HEK293 (cell line): Measurements from ENCODE around the gene MEOX2.

Experiments
- CTCF ChIA-PET: fragments of 350-600 bp; formaldehyde crosslinking; extraction: SDS; loops from one replicate; lab custom pipeline; 2021; ENCODE audit warnings: antibody characterized with exemption; lab: Yijun Ruan, JAX
- POLR2A ChIA-PET: fragments of 300-600 bp; formaldehyde crosslinking; extraction: SDS; loops from one replicate; lab custom pipeline; 2020; ENCODE audit warnings: antibody characterized with exemption, inconsistent platforms; lab: Yijun Ruan, JAX
- H3K27ac ChIP-seq: fragments of 200-500 bp; sonication (Bioruptor generic); 2 replicates; pipeline ENCODE4 v1.5.1; 2014; ENCODE audit warnings: low read depth, low read length, control low read depth, inconsistent platforms; ENCODE audit errors: extremely low read depth
- H3K36me3 ChIP-seq, 2 experiments: fragments of 200-500 bp in 1 of 2; sonication (Bioruptor generic) in 1 of 2; 1 replicate in 1 of 2; 2 replicates in 1 of 2; pipeline ENCODE4 v1.5.1; 2014 to 2017; ENCODE audit warnings: inconsistent platforms in 2 of 2, low read length in 2 of 2; ENCODE audit not compliant: control insufficient read depth in 2 of 2, insufficient read depth in 1 of 2
- H3K4me1 ChIP-seq: fragments of 200-500 bp; sonication (Bioruptor generic); 2 replicates; pipeline ENCODE4 v1.5.1; 2014; ENCODE audit warnings: mild to moderate bottlenecking, low read length, inconsistent platforms; ENCODE audit not compliant: control insufficient read depth, insufficient read depth
- H3K4me3 ChIP-seq: 2 replicates; pipeline ENCODE4 v1.5.1; 2011; ENCODE audit warnings: low read depth, mild to moderate bottlenecking, control low read depth, low read length, moderate library complexity
- H3K9me3 ChIP-seq: fragments of 200-500 bp; sonication (Bioruptor generic); 2 replicates; pipeline ENCODE4 v1.5.1; 2014; ENCODE audit warnings: low read depth, low read length, inconsistent platforms; ENCODE audit not compliant: control insufficient read depth, insufficient read depth
- EGR2 ChIP-seq: fragments of 450-650 bp; formaldehyde crosslinking; IDR thresholded peaks from 2 replicates; pipeline ENCODE4 v1.5.1; 2016; ENCODE audit warnings: low read depth, missing biosample characterization, missing genetic modification characterization
- KLF16 ChIP-seq: fragments of 450-650 bp; formaldehyde crosslinking; IDR thresholded peaks from 2 replicates; pipeline ENCODE4 v1.5.1; 2017; ENCODE audit warnings: missing biosample characterization, missing genetic modification characterization
- SETDB1 ChIP-seq: IDR thresholded peaks from one replicate; pipeline ENCODE4 v1.6.1; 2017; ENCODE audit warnings: mild to moderate bottlenecking, low read length, moderate library complexity, mixed read lengths; ENCODE audit not compliant: insufficient read length
- ZEB2 ChIP-seq: fragments of 450-650 bp; formaldehyde crosslinking; IDR thresholded peaks from 2 replicates; pipeline ENCODE4 v1.5.1; 2016; ENCODE audit warnings: missing biosample characterization, missing genetic modification characterization
- ZFHX2 ChIP-seq: fragments of 450-650 bp; formaldehyde crosslinking; conservative IDR thresholded peaks from 2 replicates; pipeline ENCODE4 v1.5.1; 2016; ENCODE audit warnings: missing biosample characterization, missing genetic modification characterization
- ZIC2 ChIP-seq: fragments of 450-650 bp; formaldehyde crosslinking; IDR thresholded peaks from 2 replicates; pipeline ENCODE4 v1.5.1; 2016; ENCODE audit warnings: missing biosample characterization, missing genetic modification characterization
- ZNF10 ChIP-seq: fragments of 450-650 bp; formaldehyde crosslinking; IDR thresholded peaks from 2 replicates; pipeline ENCODE4 v1.5.1; 2017; ENCODE audit warnings: missing biosample characterization, missing genetic modification characterization
- ZNF2 ChIP-seq: fragments of 450-650 bp; formaldehyde crosslinking; IDR thresholded peaks from 2 replicates; pipeline ENCODE4 v1.5.1; 2016; ENCODE audit warnings: missing biosample characterization, missing genetic modification characterization
- ZNF211 ChIP-seq: fragments of 450-650 bp; formaldehyde crosslinking; IDR thresholded peaks from 2 replicates; pipeline ENCODE4 v1.5.1; 2016; ENCODE audit warnings: low read depth, missing biosample characterization, missing genetic modification characterization
- ZNF239 ChIP-seq: fragments of 450-650 bp; formaldehyde crosslinking; IDR thresholded peaks from 2 replicates; pipeline ENCODE4 v1.5.1; 2016; ENCODE audit warnings: missing biosample characterization, missing genetic modification characterization
- ZNF335 ChIP-seq: fragments of 450-650 bp; formaldehyde crosslinking; conservative IDR thresholded peaks from 2 replicates; pipeline ENCODE4 v1.5.1; 2016; ENCODE audit warnings: missing biosample characterization, missing genetic modification characterization
- ZNF354C ChIP-seq: fragments of 450-650 bp; formaldehyde crosslinking; IDR thresholded peaks from 2 replicates; pipeline ENCODE4 v1.5.1; 2016; ENCODE audit warnings: missing biosample characterization, missing genetic modification characterization, low read depth, borderline replicate concordance
- ZNF416 ChIP-seq: fragments of 450-650 bp; formaldehyde crosslinking; IDR thresholded peaks from 2 replicates; pipeline ENCODE4 v1.5.1; 2016; ENCODE audit warnings: missing biosample characterization, missing genetic modification characterization
- ZNF423 ChIP-seq: fragments of 450-650 bp; formaldehyde crosslinking; IDR thresholded peaks from 2 replicates; pipeline ENCODE4 v1.5.1; 2016; ENCODE audit warnings: missing biosample characterization, missing genetic modification characterization
- ZNF501 ChIP-seq: fragments of 450-650 bp; formaldehyde crosslinking; IDR thresholded peaks from 2 replicates; pipeline ENCODE4 v1.5.1; 2016; ENCODE audit warnings: missing biosample characterization, missing genetic modification characterization
- ZNF555 ChIP-seq: fragments of 450-650 bp; formaldehyde crosslinking; conservative IDR thresholded peaks from 2 replicates; pipeline ENCODE4 v1.5.1; 2017; ENCODE audit warnings: missing biosample characterization, mild to moderate bottlenecking, missing genetic modification characterization, inconsistent platforms
- ZNF560 ChIP-seq: fragments of 450-650 bp; formaldehyde crosslinking; IDR thresholded peaks from 2 replicates; pipeline ENCODE4 v1.5.1; 2017; ENCODE audit warnings: missing biosample characterization, missing genetic modification characterization, borderline replicate concordance
- ZNF561 ChIP-seq: fragments of 450-650 bp; IDR thresholded peaks from 2 replicates; pipeline ENCODE4 v1.5.1; 2018; ENCODE audit warnings: missing biosample characterization, missing genetic modification characterization, borderline replicate concordance
- ZNF626 ChIP-seq: fragments of 450-650 bp; sonication (Bioruptor Pico); formaldehyde crosslinking; IDR thresholded peaks from 2 replicates; pipeline ENCODE4 v1.5.1; 2018; ENCODE audit warnings: missing biosample characterization, missing genetic modification characterization, inconsistent platforms
- ZNF664 ChIP-seq: fragments of 450-650 bp; formaldehyde crosslinking; IDR thresholded peaks from 2 replicates; pipeline ENCODE4 v1.5.1; 2016; ENCODE audit warnings: missing biosample characterization, missing genetic modification characterization
- ZSCAN16 ChIP-seq: fragments of 450-650 bp; formaldehyde crosslinking; IDR thresholded peaks from 2 replicates; pipeline ENCODE4 v1.5.1; 2016; ENCODE audit warnings: missing biosample characterization, missing genetic modification characterization
- TF ChIP-seq, protein P1 (sequence below): sonication (generic); formaldehyde crosslinking; IDR thresholded peaks from 2 replicates; pipeline ENCODE4 v1.8.1; 2022; ENCODE audit warnings: mild to moderate bottlenecking, moderate library complexity, missing genetic modification reagents
- TF ChIP-seq, protein P2 (sequence below): fragments of 450-650 bp; formaldehyde crosslinking; IDR thresholded peaks from 2 replicates; pipeline ENCODE4 v1.5.1; 2016; ENCODE audit warnings: missing biosample characterization, missing genetic modification characterization
- TF ChIP-seq, protein P3 (sequence below): fragments of 450-650 bp; formaldehyde crosslinking; IDR thresholded peaks from 2 replicates; pipeline ENCODE4 v1.5.1; 2016; ENCODE audit warnings: missing biosample characterization, missing genetic modification characterization
- TF ChIP-seq, protein P4 (sequence below): fragments of 450-650 bp; formaldehyde crosslinking; IDR thresholded peaks from 2 replicates; pipeline ENCODE4 v1.5.1; 2017; ENCODE audit warnings: missing biosample characterization, missing genetic modification characterization
- TF ChIP-seq, protein P5 (sequence below): fragments of 450-650 bp; formaldehyde crosslinking; IDR thresholded peaks from 2 replicates; pipeline ENCODE4 v1.5.1; 2017; ENCODE audit warnings: missing biosample characterization, missing genetic modification characterization

Gene MEOX2

DNA sequence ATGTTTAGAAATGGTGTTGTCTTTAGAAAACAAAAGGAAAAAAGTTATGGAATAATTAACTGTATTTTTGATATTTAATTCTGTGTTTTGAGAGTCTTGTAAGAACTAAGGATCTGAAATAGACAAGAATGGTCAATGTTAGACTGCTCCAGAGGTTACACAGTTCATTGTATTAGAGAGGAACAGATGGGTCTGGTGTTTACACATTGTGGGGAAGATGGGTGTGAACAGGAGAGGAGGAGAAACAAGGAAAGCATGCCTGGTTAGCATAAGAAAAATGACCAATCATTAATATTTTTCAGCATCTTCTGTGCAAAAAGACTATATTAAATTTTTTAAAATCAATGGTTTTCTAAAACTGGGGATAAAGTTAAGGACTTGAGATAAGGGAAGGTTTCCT, 11.9 kb downstream of the MEOX2 start:
- Histone ChIP-seq H3K27ac (no peak overlapping the region), H3K9me3 (no peaks in the 10 kb centered on the region), H3K36me3 (no peaks in the 10 kb centered on the region), H3K4me3 (no peak overlapping the region), H3K4me1 (no peaks in the 10 kb centered on the region)
- ChIA-PET POLR2A (no interaction called here), CTCF (interaction anchor here (0.7 kb wide), 1 partner anchor 179 kb away, joined by 3 read pairs; no protein-coding TSS in a partner anchor)
- TF ChIP-seq ZNF239 (tag by site-specific recombination) (no peak), ZNF10 (tag by site-specific recombination) (no peak), ZNF211 (no peak), ZFHX2 (tag by site-specific recombination) (no peak), ZNF561 (tag by site-specific recombination) (no peak), KLF16 (no peak), ZNF416 (tag by site-specific recombination) (no peak), ZSCAN16 (tag by site-specific recombination) (no peak), ZNF626 (tag by site-specific recombination) (no peak), ZNF664 (tag by site-specific recombination) (no peak), ZNF555 (no peak), ZNF423 (no peak)
- TF ChIP-seq, protein P1, sequence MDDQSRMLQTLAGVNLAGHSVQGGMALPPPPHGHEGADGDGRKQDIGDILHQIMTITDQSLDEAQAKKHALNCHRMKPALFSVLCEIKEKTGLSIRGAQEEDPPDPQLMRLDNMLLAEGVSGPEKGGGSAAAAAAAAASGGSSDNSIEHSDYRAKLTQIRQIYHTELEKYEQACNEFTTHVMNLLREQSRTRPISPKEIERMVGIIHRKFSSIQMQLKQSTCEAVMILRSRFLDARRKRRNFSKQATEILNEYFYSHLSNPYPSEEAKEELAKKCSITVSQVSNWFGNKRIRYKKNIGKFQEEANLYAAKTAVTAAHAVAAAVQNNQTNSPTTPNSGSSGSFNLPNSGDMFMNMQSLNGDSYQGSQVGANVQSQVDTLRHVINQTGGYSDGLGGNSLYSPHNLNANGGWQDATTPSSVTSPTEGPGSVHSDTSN (CRISPR knock-in tag), result no peak
- TF ChIP-seq, protein P2, sequence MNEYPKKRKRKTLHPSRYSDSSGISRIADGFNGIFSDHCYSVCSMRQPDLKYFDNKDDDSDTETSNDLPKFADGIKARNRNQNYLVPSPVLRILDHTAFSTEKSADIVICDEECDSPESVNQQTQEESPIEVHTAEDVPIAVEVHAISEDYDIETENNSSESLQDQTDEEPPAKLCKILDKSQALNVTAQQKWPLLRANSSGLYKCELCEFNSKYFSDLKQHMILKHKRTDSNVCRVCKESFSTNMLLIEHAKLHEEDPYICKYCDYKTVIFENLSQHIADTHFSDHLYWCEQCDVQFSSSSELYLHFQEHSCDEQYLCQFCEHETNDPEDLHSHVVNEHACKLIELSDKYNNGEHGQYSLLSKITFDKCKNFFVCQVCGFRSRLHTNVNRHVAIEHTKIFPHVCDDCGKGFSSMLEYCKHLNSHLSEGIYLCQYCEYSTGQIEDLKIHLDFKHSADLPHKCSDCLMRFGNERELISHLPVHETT, result no peak
- TF ChIP-seq, protein P3, sequence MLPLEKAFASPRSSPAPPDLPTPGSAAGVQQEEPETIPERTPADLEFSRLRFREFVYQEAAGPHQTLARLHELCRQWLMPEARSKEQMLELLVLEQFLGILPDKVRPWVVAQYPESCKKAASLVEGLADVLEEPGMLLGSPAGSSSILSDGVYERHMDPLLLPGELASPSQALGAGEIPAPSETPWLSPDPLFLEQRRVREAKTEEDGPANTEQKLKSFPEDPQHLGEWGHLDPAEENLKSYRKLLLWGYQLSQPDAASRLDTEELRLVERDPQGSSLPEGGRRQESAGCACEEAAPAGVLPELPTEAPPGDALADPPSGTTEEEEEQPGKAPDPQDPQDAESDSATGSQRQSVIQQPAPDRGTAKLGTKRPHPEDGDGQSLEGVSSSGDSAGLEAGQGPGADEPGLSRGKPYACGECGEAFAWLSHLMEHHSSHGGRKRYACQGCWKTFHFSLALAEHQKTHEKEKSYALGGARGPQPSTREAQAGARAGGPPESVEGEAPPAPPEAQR (tag by site-specific recombination), result no peak
- TF ChIP-seq, protein P4, sequence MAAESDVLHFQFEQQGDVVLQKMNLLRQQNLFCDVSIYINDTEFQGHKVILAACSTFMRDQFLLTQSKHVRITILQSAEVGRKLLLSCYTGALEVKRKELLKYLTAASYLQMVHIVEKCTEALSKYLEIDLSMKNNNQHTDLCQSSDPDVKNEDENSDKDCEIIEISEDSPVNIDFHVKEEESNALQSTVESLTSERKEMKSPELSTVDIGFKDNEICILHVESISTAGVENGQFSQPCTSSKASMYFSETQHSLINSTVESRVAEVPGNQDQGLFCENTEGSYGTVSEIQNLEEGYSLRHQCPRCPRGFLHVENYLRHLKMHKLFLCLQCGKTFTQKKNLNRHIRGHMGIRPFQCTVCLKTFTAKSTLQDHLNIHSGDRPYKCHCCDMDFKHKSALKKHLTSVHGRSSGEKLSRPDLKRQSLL (tag by site-specific recombination), result no peak

DNA sequence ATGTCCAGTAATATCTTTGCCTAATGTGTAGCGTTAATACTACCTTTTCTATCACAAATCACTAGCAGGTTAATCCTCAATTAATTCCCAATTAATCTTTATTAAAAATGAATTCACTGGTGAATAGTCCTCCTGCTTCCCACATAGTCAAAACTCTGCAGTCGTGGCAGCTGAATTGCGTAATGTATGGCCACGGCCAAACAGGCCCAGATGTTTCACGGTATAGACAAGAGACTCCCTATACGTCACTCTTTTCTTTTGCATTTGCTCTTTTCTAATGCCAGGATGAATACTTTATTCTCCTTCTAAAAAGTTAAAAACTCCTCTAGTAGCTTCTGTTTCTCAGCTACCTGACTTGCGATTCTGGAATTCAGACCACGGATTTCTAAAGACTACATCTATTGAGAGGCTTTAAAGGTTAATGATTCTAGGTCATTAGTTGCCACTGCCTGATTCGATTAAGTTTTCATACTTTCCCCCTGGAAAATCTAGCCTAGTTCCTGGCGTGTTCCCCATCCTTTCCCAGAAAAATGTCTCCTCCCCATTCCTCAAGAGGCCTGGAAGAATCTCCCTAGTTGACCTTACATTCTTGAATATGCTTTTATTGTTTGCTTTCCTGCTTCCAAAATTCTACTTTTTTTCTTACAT, 16.9 kb downstream of the MEOX2 start:
- CTCF ChIA-PET, result interaction anchor here (0.7 kb wide), 1 partner anchor 52 kb away, joined by 4 read pairs; no protein-coding TSS in a partner anchor
- POLR2A ChIA-PET, result no interaction called here
- no peaks in the 10 kb centered on the region for H3K4me1 ChIP-seq
- no peaks in the 10 kb centered on the region for H3K36me3 ChIP-seq
- no peak overlapping the region for H3K4me3 ChIP-seq
- H3K9me3 ChIP-seq, result no peaks in the 10 kb centered on the region
- no peak overlapping the region for H3K27ac ChIP-seq
- no peak for TF ChIP-seq ZNF501 (tag by site-specific recombination)
- TF ChIP-seq SETDB1, result no peak
- TF ChIP-seq ZNF2 (tag by site-specific recombination), result no peak
- TF ChIP-seq EGR2, result no peak
- TF ChIP-seq ZIC2 (tag by site-specific recombination), result no peak
- TF ChIP-seq, protein P5, sequence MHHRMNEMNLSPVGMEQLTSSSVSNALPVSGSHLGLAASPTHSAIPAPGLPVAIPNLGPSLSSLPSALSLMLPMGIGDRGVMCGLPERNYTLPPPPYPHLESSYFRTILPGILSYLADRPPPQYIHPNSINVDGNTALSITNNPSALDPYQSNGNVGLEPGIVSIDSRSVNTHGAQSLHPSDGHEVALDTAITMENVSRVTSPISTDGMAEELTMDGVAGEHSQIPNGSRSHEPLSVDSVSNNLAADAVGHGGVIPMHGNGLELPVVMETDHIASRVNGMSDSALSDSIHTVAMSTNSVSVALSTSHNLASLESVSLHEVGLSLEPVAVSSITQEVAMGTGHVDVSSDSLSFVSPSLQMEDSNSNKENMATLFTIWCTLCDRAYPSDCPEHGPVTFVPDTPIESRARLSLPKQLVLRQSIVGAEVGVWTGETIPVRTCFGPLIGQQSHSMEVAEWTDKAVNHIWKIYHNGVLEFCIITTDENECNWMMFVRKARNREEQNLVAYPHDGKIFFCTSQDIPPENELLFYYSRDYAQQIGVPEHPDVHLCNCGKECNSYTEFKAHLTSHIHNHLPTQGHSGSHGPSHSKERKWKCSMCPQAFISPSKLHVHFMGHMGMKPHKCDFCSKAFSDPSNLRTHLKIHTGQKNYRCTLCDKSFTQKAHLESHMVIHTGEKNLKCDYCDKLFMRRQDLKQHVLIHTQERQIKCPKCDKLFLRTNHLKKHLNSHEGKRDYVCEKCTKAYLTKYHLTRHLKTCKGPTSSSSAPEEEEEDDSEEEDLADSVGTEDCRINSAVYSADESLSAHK (tag by site-specific recombination), result no peak
- TF ChIP-seq ZNF335 (tag by site-specific recombination), result no peak
- TF ChIP-seq ZFHX2 (tag by site-specific recombination), result no peak
- no peak for TF ChIP-seq ZNF423
- no peak for TF ChIP-seq ZNF354C (tag by site-specific recombination)
- TF ChIP-seq, protein P3 (tag by site-specific recombination), result no peak
- no peak for TF ChIP-seq ZEB2 (tag by site-specific recombination)
- no peak for TF ChIP-seq ZNF560 (tag by site-specific recombination)
